ENCODE measurements around the gene UST.

- TF ChIP-seq POLR2A (IDR thresholded peaks at IDR 0.05; ENCODE audit: low read depth, low read length): no peak
- no peak for TF ChIP-seq POLR2AphosphoS5 (IDR thresholded peaks at IDR 0.05; ENCODE audit: low read depth, low read length)
- TF ChIP-seq TAF1 (IDR thresholded peaks at IDR 0.05; ENCODE audit: low read depth, low read length): no peak
- TF ChIP-seq POU2F2 (IDR thresholded peaks at IDR 0.05; ENCODE audit: low read depth, low read length): no peak
- no peak for TF ChIP-seq SPI1 (IDR thresholded peaks at IDR 0.05; ENCODE audit: low read depth, low read length)
Measured at GRCh38 chr6:148906386-148906785, 159.6 kb downstream of the UST start.

Measured in GM12891 (cell line).